Astrocyte of the spinal cord (primary cell): Measurements from ENCODE around the gene GLIS2.

ENCODE experiments used
- DNase-seq: peaks from one replicate; pipeline ENCODE4 v3.0.0; 2011; ENCODE audit warnings: low read depth, low spot score
- H3K4me3 ChIP-seq: 2 replicates; pipeline ENCODE4 v1.5.1; 2011; ENCODE audit warnings: low read depth, mild to moderate bottlenecking, low read length, moderate library complexity
- CTCF ChIP-seq: IDR thresholded peaks from 2 replicates; pipeline ENCODE4 v1.5.1; 2012; ENCODE audit warnings: low read depth, mild to moderate bottlenecking, low read length, inconsistent platforms
- in situ Hi-C: cut with HindIII; loops from 2 replicates; pipeline ENCODE4 v1.10.0; 2017; ENCODE audit warnings: low sequenced_read_pairs

The GLIS2 gene

DNA sequence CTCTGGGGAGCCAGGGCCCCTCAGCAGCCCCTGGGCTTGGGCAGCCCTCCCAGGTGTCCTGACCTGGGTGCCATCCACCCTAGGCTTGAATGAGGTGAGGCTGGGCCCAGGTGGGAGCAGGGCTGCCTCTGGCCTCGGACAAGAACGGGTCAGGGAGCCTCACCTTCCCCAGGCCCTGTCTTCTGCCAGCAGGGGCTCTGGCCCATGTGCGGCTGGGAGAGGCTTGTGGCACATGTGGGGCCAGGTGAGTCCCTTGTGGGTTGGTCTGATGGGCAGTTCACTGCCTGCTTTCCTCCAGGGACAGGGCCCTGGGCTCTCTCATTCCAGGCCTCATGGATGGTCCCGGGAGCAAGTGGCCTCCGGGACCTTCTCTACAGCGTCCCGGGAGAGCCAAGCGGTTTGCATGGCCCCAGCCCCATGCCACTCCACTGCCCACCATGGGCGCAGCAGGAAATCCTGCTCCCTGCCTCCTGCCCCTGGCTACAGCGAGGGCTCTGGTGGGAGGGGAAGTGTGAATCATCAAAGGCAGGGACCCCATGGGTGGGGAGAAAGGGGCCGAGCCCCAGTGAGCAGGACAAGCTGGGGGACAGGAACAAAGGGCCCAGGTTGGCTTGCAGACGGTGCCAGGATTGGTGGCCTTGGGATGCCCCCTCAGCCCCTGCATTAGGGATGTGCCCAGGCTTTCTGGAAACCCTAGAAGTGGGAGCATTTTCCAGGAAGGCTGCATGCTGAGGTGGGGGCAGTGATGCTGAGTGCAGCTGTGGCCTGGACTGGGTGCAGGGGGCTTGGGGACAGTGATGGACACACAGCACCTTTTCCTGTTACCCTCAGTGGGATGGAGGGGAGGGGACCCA is 68.0 kb downstream of the GLIS2 start:
- DNase-seq, result no peak
- in situ Hi-C loops, result no loop called here
- no peak for TF ChIP-seq CTCF
- no peak overlapping the region for H3K4me3 ChIP-seq

DNA sequence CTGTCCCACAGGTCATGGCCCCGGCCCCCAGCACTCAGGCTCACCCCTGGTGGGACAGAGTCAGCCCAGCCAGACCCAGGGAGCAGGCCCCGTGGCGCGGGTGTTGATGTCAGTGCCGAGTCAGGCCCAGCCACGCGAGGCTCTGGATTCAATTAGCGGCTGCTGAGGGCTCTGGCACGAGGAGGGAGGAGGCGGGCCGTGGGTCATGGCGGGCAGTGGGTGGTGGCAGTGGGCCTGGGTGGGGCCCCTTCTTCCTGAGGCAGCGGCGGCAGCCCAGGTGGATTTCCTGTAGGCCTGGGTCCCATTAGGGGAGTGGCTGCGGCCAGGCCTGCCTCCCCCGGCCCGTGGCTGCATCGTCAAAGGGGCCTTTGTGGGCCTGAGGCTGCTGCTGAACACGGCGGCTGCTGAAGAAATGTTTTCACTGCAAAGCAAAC is 68.7 kb downstream of the GLIS2 start:
- no peak overlapping the region for H3K4me3 ChIP-seq
- no peak for DNase-seq
- in situ Hi-C loops, result no loop called here
- no peak for TF ChIP-seq CTCF

DNA sequence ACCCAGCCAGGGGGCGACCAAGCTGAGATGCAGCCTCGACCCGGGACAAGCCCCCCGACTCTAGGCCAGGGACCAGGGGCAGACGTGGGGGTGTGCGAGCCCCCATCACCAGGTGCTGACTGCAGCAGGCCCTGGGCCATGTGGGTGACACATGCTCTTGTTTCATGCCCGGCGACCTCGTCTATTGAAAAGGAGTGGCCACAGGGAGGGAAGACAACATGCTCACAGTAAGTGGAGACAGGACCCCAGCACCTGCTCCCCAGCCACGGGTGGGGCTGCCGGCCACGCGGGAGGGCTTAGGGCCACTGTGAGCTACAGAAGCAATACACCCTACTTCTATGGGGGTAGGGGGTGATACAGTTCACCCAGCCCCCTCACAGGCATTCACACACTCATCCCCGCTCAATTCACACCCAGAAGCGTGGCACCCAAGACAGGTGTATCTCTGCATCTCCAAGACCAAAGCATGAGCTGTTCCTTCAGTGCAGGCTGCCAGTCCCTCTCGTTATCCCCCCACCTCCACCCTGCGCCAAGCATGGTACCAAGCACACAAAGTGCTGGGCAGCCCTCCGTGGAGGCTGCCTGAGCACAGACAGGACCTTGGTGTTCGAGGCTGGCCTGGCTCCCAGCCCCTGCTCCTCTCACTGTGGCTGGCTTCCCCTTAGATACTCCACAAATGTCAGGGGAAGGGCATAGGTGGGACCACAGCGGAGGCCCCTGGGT is 69.4 kb downstream of the GLIS2 start:
- TF ChIP-seq CTCF, result no peak
- no peak for DNase-seq
- in situ Hi-C loops, result no loop called here
- H3K4me3 ChIP-seq, result no peak overlapping the region

GRCh38 chr16:4385789-4386450 is 70.1 kb downstream of the GLIS2 start:
- no peak for TF ChIP-seq CTCF
- in situ Hi-C loops, result no loop called here

GRCh38 chr16:4386451-4386805 is 70.6 kb downstream of the GLIS2 start:
- DNase-seq, result no peak
- no peak for TF ChIP-seq CTCF
- H3K4me3 ChIP-seq, result no peak overlapping the region
- in situ Hi-C loops, result no loop called here

More at GRCh38 chr16:4385789-4386450, 70.1 kb downstream of the GLIS2 start:
- no peak for DNase-seq
- no peak overlapping the region for H3K4me3 ChIP-seq

- in situ Hi-C loops, result no loop called here
- no peak for TF ChIP-seq CTCF
- DNase-seq, result no peak
- no peak overlapping the region for H3K4me3 ChIP-seq
These were observed 71.2 kb downstream of the GLIS2 start for GRCh38 chr16:4386951-4387565.
